ENCODE measurements around the gene FYTTD1. TPM values are rescaled to one million over a fixed set of nuclear protein-coding genes. Genes with fewer than 3 reads are reported as not detected.

FYTTD1 gene
- total RNA-seq, 2 experiments from 2014 or later = 75.8 to 78.2 TPM

- Mint-ChIP-seq H3K36me3 (ENCODE audit: low read depth) (peaks cover 19% of the 10 kb centered on the region), H3K4me3 (no peak overlapping the region), H3K27me3 (no peaks in the 10 kb centered on the region), H3K27ac (no peak overlapping the region), H3K4me1 (ENCODE audit: low read depth) (peaks cover 56% of the 10 kb centered on the region), H3K9me3 (no peaks in the 10 kb centered on the region)
- intact Hi-C loops (cut with DNase I, micrococcal nuclease) = no loop called here
- H3K4me1 ChIP-seq (ENCODE audit: insufficient read depth, low read length) = peaks cover 39% of the 10 kb centered on the region
- ATAC-seq (ENCODE audit: poor library complexity) = no peak
- POLR2A ChIA-PET = interaction anchor here (1.2 to 2.4 kb wide), 2 partner anchors 21 to 39 kb away, joined by 3 to 12 read pairs; no protein-coding TSS in a partner anchor
- no peaks in the 10 kb centered on the region for H3K9me3 ChIP-seq (ENCODE audit: control insufficient read depth in 1 of 2, insufficient read depth in 1 of 2, low read length in 2 of 2)
- CTCF ChIA-PET = interaction anchor here (1.6 kb wide), 1 partner anchor 20 kb away, joined by 4 read pairs; no protein-coding TSS in a partner anchor
- DNase-seq = no peak
- H3K27ac ChIP-seq (ENCODE audit: low read depth in 1 of 2, low read length in 2 of 2) = no peak overlapping the region
- H3K27me3 ChIP-seq (ENCODE audit: control insufficient read depth in 1 of 2, insufficient read depth in 2 of 2, low read length in 2 of 2) = no peaks in the 10 kb centered on the region
- H3K36me3 ChIP-seq (ENCODE audit: insufficient read depth, low read length) = peaks cover 4% of the 10 kb centered on the region
- no peak for TF ChIP-seq CTCF (IDR thresholded peaks at IDR 0.05)
- no peak overlapping the region for H3K4me3 ChIP-seq (ENCODE audit: low read length)
Observed at GRCh38 chr3:197733042-197733441, 16.6 kb upstream of the FYTTD1 start.

GRCh38 chr3:197734667-197735318 lies 14.9 kb upstream of the FYTTD1 start:
- ChIA-PET POLR2A (interaction anchor here (1.5 to 2.8 kb wide), 2 partner anchors 20 to 22 kb away, joined by 4 to 38 read pairs; no protein-coding TSS in a partner anchor), CTCF (no interaction called here)
- intact Hi-C loops (cut with DNase I, micrococcal nuclease) = no loop called here
- Mint-ChIP-seq H3K4me3 (peak overlapping the region; percentile 64), H3K9me3 (no peaks in the 10 kb centered on the region), H3K36me3 (ENCODE audit: low read depth) (peaks cover 12% of the 10 kb centered on the region), H3K27ac (no peak overlapping the region), H3K4me1 (ENCODE audit: low read depth) (peaks cover 49% of the 10 kb centered on the region), H3K27me3 (no peaks in the 10 kb centered on the region)
- H3K9me3 ChIP-seq (ENCODE audit: control insufficient read depth in 1 of 2, insufficient read depth in 1 of 2, low read length in 2 of 2) = no peaks in the 10 kb centered on the region
- H3K4me1 ChIP-seq (ENCODE audit: insufficient read depth, low read length) = peaks cover 39% of the 10 kb centered on the region
- H3K4me3 ChIP-seq (ENCODE audit: low read length) = no peak overlapping the region
- H3K36me3 ChIP-seq (ENCODE audit: insufficient read depth, low read length) = peaks cover 4% of the 10 kb centered on the region
- H3K27ac ChIP-seq (ENCODE audit: low read depth in 1 of 2, low read length in 2 of 2) = no peak overlapping the region
- no peaks in the 10 kb centered on the region for H3K27me3 ChIP-seq (ENCODE audit: control insufficient read depth in 1 of 2, insufficient read depth in 2 of 2, low read length in 2 of 2)
- TF ChIP-seq CTCF (IDR thresholded peaks at IDR 0.05) = no peak
- peak in 1 of 14 experiments; percentile 43 for DNase-seq
- no peak for ATAC-seq (ENCODE audit: poor library complexity)

GRCh38 chr3:197736010-197736490 lies 13.6 kb upstream of the FYTTD1 start:
- Histone ChIP-seq H3K9me3 (ENCODE audit: control insufficient read depth in 1 of 2, insufficient read depth in 1 of 2, low read length in 2 of 2) (no peaks in the 10 kb centered on the region), H3K4me3 (ENCODE audit: low read length) (peak overlapping the region; percentile 78), H3K27ac (ENCODE audit: low read depth in 1 of 2, low read length in 2 of 2) (peak overlapping the region; percentile 30 to 65), H3K4me1 (ENCODE audit: insufficient read depth, low read length) (peaks cover 36% of the 10 kb centered on the region), H3K27me3 (ENCODE audit: control insufficient read depth in 1 of 2, insufficient read depth in 2 of 2, low read length in 2 of 2) (no peaks in the 10 kb centered on the region), H3K36me3 (ENCODE audit: insufficient read depth, low read length) (peaks cover 4% of the 10 kb centered on the region)
- TF ChIP-seq CTCF (IDR thresholded peaks at IDR 0.05) = no peak
- H3K36me3 Mint-ChIP-seq (ENCODE audit: low read depth) = peaks cover 6% of the 10 kb centered on the region
- intact Hi-C loops (cut with DNase I, micrococcal nuclease) = loop anchor here (1.0 kb wide), 3 partner anchors 14 to 24 kb away; no protein-coding TSS in a partner anchor
- ATAC-seq (ENCODE audit: poor library complexity) (no peak), DNase-seq (peak in 12 of 14 experiments; percentile 19 to 67 (median 30))
- H3K9me3 Mint-ChIP-seq = no peaks in the 10 kb centered on the region
- CTCF ChIA-PET = interaction anchor here (0.7 to 0.8 kb wide), 2 partner anchors 13 to 14 kb away, joined by 3 read pairs; no protein-coding TSS in a partner anchor
- POLR2A ChIA-PET = interaction anchor here (0.8 to 2.8 kb wide), 6 partner anchors 12 to 55 kb away, joined by 3 to 38 read pairs (median 4); partner anchors contain the start of gene LRCH3
- peaks cover 36% of the 10 kb centered on the region for H3K4me1 Mint-ChIP-seq (ENCODE audit: low read depth)
- peak overlapping the region; percentile 98 for H3K4me3 Mint-ChIP-seq
- H3K27me3 Mint-ChIP-seq = no peaks in the 10 kb centered on the region
- H3K27ac Mint-ChIP-seq = peak overlapping the region; percentile 84

All from CD4-positive, alpha-beta T cell (primary cell).